Measurements from ENCODE around the gene P2RY13.

The P2RY13 gene

GRCh38 chr3:151329363-151329762 lies at the start of gene P2RY13:
TSS of gene P2RY13 (minus strand) at chr3:151329549. CDS start at chr3:151329528, 21 bp downstream.
- no peak for TF ChIP-seq CTCF (IDR thresholded peaks at IDR 0.05)

- no peak for TF ChIP-seq CTCF (IDR thresholded peaks at IDR 0.05)
Measured at GRCh38 chr3:151377768-151378385, 48.5 kb upstream of the P2RY13 start.

- TF ChIP-seq CTCF (IDR thresholded peaks at IDR 0.05) = no peak
Measured at GRCh38 chr3:151372063-151372820, 42.9 kb upstream of the P2RY13 start.

- TF ChIP-seq CTCF (IDR thresholded peaks at IDR 0.05) = no peak
Measured at GRCh38 chr3:151371526-151371925, 42.2 kb upstream of the P2RY13 start.

- no peak for TF ChIP-seq CTCF (IDR thresholded peaks at IDR 0.05)
Measured at GRCh38 chr3:151367448-151367847, 38.1 kb upstream of the P2RY13 start.

- no peak for TF ChIP-seq CTCF (IDR thresholded peaks at IDR 0.05)
Measured at GRCh38 chr3:151366993-151367392, 37.6 kb upstream of the P2RY13 start.

GRCh38 chr3:151362751-151363174 lies 33.4 kb upstream of the P2RY13 start:
- no peak for TF ChIP-seq CTCF (IDR thresholded peaks at IDR 0.05)

All from LNCAP (cell line).